AG08395 (cell line): Measurements from ENCODE around the gene NHS.
A peak's percentile ranks its signal among the peaks of the same experiment; 100 is the strongest.
"Not testable (repeated sequence)": the region's sequence is repeated elsewhere in the genome, so short reads cannot be mapped to it uniquely, and the experiment has no call there.

Experiments used
- DNase-seq: peaks from one replicate; pipeline ENCODE4 v3.0.0; 2012; ENCODE audit warnings: mixed read lengths, low spot score

NHS gene

DNA sequence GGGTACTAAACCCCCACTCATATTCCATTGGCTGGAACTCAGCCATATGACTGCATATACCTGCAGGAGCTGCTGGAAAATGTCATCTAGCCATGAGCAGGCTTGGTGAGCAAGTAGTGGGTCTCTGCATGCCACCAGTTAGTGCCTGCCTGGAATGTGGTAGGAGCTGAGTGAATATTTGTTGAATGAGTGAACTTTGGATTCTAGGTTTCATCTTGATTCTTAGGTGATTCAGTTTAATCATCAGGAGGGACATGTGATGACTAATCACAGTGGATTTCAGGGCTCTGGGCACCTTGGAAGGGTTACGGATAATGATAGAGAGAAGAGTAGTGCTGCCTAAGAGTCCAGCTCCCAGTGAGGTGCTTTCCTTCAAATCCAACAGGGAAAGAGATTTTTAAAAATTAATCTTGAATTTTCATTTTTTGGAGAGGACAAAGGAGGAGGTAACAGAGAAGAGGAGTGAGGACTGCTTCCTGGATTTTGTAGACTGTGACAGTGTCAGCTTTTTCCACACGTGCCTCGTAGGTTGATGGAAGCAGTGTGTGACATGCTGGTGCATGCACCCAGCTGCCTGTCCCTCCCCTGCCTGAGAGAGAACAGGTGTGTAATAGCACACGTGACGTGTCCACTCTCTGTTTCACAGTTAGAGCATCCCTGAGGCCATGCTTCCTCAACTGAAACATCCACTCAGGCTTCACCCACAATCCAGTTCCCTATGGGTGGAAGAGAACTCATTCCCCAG is 30.4 kb downstream of the NHS start:
- peak; percentile 45 for DNase-seq

DNA sequence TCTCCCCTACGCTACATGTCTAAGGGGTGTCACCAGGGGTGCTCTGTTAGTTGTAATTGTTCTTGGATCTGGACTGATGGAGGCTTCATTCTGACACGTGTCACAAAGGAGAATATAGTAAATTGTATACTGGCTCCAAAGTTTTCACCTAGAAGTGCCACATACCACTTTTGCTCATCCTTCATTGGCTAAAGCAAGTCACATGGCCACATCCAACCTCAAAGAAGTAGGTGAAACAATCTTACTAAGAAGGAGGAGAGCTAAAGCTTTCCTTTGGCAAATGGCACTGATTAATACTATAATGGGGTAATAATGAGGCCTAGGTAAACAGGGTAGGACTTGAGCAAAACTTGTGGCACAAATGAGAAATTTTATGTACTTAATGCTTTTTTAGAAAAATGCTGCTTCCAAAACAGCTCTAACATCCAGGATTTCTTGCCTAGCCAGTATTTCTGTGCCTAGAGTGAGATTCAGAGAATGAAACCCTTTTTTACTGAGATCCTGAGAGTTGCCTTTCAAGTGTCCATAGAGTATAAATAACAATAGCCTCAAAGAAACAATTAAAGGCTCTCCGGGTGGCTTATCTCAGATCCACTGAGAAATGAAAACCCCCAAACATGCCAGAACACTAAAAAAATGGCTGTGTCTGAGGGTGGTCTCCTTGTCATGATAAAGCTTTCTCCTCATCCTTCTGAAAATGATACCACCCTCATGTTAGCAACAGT is 34.7 kb downstream of the NHS start:
- DNase-seq, result no peak

DNA sequence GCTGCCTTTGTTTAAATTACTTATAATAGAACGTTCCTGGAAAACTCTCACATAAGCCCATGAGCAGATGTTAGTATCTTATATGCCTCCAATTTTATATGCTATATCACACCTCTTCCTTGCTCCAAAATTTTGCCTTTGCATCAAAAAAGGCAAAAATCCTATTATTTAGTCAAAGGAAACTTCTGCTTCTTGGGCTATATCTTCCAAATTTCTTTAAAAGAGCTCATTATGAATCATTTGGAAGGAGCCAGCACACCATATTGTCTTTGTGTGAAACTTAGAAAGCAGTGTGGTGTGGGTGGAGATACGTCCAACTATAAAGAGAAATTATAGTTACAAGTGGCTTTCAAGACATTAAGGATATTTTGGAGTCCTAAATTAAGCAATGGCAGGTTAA is 35.7 kb downstream of the NHS start:
- DNase-seq, result no peak

DNA sequence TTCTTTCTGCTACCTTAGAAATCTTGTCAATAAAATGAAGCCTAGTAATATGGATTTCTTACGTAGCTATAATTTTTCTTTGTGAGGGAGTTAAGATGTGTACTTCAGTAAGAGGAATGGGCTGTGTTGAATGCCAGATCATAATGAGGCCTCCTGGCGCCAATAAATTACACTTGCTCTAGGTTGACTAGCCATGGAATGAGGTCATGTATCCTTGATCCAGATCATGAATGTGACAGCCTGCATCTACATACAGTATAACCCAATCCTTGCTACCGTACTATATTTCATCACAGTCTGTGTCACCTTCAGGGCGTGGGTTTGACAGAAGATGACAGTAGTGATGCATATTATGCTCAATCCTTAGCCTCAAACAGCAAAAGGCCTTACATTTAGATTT is 36.2 kb downstream of the NHS start:
- DNase-seq, result no peak

DNA sequence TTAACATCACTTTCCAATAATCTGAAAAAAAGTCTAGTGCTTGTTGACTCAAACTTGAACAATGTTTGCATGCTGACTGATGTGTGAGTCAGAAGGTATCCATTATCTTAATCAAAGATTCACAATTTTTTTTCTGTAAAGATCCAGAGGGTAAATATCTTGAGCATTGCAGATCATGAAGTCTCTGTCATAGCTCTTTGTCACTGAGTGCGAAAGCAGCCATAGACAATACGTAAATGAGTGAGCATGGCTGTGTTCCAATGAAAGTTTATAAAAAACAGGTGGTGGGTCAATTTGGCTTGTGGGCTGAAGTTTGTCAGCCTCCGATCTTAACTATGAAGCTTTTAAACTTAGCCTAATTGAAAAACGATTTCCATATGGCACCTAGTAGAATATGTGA is 37.7 kb downstream of the NHS start:
- peak; percentile 44 for DNase-seq

DNA sequence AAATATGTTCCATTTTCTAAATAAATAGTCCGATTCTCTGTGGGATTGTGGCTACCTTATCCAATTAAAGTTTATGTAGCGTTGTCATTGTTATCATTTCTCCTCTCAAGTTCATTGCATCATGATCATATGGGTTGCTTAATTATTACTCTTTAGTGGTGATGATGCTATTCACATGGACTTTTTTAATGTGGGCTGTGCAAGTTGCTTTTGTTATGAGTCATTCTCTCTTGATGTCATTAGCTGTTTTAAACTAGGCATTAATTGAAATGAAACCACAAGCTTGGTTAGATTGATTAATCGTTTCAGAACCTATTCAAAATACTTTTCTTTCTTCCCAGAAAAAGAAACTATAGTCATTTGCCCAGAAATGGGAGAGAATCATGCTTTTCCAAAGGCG is 38.2 kb downstream of the NHS start:
- DNase-seq, result peak; percentile 32

DNA sequence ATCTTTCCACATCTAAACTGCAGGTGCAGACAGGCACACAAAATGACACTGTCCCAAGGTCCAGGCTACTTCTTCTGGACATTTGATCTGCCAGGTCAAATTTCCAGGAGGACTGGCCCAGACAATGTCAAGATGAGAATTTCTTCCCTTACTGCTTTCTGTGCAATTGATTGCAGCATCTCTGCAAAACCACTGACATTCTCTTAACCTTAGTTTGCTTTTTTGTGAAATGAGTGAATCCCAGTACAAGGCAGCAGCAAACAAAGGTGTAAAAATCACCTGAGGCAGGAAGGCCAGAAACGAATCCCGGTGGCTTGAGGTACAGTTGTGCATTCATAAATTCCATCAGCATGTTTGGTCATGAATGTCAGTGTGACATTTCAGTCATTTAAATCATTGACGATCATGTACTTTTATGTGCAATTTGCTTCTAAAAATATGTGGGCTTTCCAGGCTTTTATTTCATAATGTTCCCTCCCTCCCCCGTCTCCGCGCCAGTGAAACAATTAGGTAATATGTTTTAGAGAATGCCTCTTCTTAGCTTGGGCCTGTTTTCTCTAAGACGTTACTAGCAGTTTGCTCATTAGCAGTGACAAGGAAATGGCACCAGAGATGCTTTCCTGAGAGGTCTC is 39.1 kb downstream of the NHS start:
- DNase-seq, result no peak

DNA sequence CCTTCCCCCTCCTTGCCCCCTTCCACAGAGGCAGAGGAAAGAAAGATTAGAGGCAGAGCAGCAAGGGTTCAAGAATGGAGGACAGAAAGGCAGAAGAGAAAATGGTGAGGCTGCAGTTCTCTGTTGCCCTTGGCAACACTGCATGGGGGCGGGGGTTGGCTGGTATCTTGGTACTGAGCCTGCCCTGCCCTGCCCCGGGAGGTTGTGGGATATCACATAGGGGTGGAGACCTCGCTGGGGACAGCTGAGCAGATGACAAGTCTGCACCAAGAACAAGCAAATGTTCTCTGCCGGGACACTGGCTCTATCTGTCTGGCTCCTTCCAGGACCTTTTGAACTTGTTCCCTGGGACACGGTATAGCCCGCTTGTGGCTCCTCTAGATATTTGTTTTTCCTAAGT is 39.8 kb downstream of the NHS start:
- DNase-seq, result no peak

DNA sequence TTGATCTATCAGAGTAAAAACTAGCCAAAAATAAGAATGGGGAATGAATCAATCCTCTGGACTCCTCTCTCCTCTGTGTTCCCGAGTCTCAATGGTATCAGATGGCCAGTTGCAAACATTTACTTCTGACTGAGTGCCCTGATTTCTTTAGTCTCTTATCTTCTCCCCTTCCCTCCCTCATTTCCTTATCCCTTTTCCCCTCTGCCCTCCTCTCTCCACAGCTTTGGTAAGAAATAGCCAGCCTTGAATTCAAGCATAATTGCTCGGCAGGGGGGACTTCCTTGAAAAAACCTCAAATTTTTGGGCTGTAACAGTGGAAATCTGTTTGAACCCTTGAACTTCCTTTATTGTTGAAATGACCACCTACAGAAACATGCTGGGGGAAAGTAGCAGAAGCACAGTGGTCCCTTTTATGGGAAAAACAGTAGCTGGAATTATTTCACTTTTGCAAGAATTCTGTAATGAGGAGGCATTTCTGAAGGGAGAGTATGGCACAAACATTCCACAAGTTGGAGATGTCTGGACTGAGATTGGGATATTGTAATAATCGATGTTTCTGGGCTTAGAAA is 40.3 kb downstream of the NHS start:
- no peak for DNase-seq

DNA sequence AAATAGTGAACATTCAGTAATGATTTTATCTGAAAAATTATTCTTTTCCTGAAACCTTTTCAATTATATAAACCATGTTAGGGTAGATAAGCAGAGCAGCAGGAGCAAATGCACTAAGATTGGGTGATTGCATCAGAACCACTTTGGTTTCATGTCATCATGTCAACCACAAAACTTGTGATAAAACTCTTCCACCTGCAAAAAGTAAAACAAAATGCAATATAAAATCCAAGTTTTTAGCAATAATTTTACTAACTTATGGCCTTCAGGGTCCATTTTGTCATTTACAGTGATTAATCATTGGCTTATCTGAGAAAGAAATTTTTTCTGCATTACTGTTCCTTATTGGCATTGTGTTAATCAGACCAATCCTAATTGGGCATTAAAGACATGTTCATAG is 42.4 kb downstream of the NHS start:
- DNase-seq, result no peak

DNA sequence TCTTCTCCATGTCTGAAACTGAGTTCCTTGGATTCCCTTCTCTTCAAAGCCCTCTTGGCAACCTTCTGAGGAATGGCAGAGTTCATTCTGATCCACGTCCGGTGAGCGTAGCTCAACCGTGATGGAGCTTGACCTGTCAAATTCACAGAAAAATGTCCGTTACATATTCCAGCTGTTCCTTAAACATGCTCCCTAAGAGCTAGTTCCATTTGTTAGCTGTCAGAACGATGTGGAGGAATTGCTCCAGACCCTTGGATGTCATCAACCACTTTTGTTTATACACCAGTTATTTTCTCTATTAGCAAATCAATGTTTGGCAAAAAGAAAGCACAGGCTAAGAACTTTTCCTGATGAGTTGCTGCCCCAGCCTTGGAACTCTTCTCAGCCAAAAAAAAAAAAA is 50.1 kb downstream of the NHS start:
- no peak for DNase-seq

DNA sequence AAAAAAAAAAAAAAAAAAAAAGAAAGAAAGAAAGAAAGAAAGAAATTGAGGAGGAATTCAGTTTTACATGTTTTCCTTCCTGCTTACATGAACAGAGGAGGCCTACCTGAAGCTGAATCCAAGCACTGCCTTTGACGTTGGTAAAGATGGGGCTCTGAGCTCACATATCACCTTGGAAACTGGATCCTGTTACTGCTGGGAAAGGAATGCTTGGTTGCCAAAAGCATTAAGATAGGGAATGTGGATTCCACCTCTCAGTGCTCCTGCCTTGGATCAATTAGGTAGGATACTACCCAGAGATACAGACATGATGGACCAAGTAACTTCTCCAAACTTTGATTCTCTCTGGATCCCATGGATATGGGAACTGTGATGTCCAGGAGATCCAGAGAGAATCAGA is 50.6 kb downstream of the NHS start:
- DNase-seq, result no peak

DNA sequence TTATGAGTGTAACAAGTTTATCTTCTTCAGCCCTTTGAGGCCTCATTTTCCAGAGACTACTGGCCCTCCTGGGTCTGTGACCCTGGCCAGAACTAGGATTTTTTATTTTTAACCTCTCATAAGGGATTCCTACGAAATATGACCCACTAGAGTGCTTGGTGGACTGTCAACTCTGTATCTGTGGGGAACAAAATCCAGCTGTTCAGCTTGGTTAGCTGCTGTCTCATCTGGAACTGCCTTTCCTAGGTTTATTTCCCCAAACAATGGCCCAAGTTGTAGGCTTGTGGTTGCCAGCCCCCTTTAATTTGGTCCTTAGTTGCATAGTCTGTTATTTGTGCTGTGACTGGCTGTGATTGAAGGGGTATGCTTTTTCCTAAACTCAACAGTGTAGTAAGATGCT is 56.2 kb downstream of the NHS start:
- DNase-seq, result no peak

DNA sequence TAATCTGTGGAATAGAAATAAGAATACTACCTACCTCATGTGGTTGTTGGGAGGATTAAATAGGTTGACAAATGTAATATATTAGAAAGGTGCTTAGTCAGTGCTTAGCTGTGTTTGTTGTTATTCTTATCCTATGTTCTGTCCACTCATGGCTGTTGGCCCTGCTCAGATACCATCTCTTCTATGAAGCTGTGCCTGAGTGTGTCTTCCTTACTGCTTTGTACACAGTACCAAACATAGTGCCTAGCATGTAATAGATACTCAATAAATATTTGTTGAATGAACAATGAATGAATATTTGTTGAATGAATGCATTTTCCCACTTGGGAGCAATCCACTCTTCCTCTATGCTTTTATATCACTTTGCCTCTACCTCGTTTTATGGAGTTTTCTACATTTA is 57.2 kb downstream of the NHS start:
- DNase-seq, result no peak

DNA sequence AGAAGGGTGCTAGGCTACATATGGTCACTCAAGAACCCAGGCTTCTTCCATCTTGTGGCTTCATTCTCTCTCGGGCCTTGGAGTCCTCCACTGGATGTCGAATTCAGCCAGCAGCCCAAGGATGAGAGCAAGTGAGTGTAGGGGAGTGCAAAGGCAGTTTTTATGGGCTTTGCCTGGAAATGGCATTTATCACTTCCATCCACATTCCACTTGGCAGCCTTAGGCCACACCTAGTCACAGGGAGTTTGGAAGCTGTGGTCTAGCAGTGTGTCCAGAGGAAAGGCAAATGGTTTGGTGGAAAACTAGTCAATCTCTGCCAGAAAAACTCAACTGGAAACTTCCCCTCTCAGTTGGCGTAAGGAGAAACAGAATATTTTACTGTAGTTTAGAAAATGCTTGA is 59.0 kb downstream of the NHS start:
- DNase-seq, result no peak

DNA sequence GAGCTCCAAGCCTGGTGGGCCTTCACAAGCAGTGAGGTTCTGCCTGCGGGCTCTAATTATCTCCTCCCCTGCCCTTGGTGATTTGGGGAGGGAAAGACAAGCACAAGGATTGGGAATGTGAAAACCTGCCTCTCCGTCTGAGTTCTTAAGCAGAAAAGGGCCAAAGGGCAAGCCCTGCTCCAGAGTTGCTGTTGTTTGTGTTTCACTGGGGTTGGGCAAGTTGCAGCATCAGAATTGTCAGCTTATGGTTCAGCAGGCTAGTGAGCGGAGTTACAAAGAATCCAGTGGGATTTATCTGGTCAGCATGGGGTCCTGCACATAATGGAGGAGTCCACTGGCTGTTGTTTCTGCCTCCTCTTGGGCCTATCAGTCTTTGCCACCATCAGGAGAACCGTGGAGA is 60.5 kb downstream of the NHS start:
- no peak for DNase-seq

DNA sequence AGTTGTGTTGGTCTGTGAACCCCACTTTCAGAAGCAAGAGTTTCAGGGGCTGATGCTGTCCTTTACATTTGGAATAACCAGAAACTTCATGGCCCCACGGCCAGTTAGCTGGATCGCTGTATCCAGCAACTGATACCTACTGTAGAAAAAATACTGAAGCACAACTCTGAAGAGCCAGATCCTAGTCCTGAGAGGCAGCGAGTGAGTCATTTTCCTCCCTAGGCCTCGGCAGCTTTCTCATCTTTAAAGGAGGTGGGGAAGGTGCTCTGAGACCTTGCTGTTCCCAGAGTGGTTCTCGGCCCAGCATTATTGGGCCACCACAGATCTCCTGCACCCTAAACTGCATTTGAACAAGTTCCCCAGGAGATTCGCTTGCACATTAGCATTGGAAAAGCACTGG is 63.2 kb downstream of the NHS start:
- no peak for DNase-seq

DNA sequence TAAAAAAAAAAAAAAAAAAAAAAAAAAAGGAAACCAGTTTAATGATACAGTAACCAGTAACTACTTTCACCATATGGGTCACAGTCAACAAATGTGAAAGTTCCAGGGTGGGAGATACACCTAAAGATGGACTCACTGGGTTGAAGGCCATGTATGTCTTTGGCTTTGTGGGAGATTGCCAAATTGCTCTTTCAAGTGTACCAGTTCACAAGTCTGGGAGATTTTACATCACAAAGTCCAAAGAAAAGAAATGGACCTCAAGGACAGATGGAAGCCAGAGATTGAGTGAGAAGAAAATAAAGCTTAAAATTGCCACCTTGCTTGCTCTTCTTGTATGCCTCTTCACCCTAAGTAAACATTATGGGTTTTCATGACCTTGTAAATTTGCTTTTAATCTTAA is 65.3 kb downstream of the NHS start:
- no peak for DNase-seq

DNA sequence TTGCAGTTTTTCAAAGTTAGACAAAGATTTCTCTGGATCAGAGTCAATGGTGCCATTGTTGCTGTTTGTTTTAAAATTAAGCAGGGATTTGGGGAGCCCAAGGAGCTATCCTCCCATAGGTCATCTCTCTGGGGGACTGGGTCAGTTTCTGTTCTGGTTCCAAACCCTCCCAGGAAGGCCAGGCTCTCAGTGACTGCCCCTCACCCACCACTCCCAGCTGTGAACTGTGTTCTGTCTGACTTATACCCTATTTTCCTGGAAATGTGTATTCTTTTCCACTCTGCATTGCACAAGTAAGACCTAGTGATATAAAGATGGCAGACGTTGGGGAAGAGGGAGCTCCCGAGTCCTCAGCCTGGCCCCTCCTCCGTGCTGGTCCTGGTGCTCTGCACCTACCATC is 65.8 kb downstream of the NHS start:
- no peak for DNase-seq

DNA sequence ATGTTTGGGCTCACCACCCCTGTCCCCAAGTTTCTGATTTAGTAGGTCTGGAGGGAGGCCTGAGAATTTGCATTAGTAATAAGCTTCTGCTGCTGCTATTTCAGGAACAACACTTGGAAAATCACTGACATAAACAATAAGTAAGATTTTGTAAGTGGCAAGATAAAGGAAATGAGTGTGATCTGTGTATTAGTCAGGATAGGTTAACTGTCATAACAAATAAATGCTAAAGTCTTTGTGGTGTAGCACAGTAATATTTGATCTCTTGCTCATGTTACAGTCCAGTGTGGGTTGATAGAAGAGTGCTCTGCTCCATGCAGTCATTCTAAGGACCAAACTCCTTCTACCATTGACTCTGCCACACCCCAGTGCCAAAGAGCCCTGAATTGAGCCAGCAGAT is 67.0 kb downstream of the NHS start:
- DNase-seq, result peak; percentile 58

DNA sequence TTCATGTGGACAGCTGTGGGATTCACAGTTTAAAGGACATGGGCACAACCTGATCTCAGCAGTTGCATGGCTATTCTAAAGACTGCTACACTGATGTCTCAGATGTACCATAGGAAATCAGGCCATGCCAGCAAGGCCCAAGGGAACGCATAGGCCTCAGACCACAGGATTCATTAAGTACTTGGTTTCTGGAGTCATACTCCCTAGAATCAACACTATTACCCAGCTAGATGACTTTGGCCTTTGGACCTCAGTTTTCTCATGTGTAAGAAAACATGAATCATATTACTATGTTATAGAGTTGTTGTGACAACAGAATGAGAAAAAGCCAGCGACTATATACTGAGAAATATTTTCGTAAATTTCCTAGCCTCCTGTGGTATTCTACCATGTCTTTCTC is 67.9 kb downstream of the NHS start:
- DNase-seq, result no peak

DNA sequence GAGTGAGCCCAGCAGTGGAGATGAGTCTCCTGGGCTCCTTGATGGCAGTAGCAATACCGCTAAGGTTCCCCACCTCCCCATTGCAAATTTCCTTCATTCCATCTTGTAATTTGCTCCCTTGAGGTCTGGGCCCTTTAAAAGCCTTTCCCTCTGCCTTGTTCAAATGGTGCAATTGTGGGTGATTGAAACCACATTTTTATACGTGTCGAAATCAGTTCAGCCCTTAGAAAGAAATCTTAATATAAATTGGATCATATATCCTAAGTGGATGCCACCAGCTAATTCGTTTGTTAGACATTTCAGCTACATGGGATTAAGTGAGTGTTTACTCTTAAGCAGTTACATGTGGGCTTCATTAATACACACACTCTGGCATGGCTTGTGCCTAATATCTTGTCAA is 68.6 kb downstream of the NHS start:
- no peak for DNase-seq

DNA sequence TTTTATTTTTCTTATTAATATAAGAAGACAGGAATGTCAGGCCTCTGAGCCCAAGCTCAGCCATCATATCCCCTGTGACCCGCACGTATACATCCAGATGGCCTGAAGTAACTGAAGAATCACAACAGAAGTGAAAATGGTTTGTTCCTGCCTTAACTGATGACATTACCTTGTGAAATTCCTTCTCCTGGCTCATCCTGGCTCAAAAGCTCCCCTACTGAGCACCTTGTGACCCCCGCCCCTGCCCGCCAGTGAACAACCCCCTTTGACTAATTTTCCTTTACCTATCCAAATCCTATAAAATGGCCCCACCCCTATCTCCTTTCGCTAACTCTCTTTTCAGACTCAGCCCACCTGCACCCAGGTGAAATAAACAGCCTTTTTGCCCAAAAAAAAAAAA is 71.3 kb downstream of the NHS start:
- not testable (repeated sequence) for DNase-seq
